Measurements from ENCODE around the gene NOS2.

- TF ChIP-seq EZH2 (IDR thresholded peaks at IDR 0.05; ENCODE audit: borderline replicate concordance, low read depth, low read length, poor library complexity, severe bottlenecking): no peak
- TF ChIP-seq CTCF (conservative IDR thresholded peaks at IDR 0.05; ENCODE audit: low read depth, low read length): no peak
Measured at GRCh38 chr17:27849474-27850185, 49.3 kb upstream of the NOS2 start.

Data from A673 (cell line).